ENCODE data around the gene RABL2B.

GRCh38 chr22:50735739-50736030 lies 47.8 kb downstream of the RABL2B start:
- TF ChIP-seq CTCF (conservative IDR thresholded peaks at IDR 0.05 in 1 of 2, IDR thresholded peaks at IDR 0.05 in 1 of 2; ENCODE audit: extremely low read depth in 1 of 2, insufficient read depth in 1 of 2, low read depth in 1 of 2, low read length in 2 of 2) = no peak
- TF ChIP-seq EZH2 (IDR thresholded peaks at IDR 0.05; ENCODE audit: borderline replicate concordance, low read length) = no peak
